Activated CD8-positive, alpha-beta memory T cell treated with anti-CD3 and anti-CD28 coated beads for 48 hours (primary cell): ENCODE measurements around the gene IGF1R.
"Not testable (repeated sequence)": the region's sequence is repeated elsewhere in the genome, so short reads cannot be mapped to it uniquely, and the experiment has no call there.

Experiments used
- DNase-seq, 3 experiments: peaks; one replicate each; pipeline ENCODE4 v3.0.0-alpha.2; 2020; ENCODE audit warnings: low read depth in 2 of 3, low spot score in 2 of 3

IGF1R gene

DNA sequence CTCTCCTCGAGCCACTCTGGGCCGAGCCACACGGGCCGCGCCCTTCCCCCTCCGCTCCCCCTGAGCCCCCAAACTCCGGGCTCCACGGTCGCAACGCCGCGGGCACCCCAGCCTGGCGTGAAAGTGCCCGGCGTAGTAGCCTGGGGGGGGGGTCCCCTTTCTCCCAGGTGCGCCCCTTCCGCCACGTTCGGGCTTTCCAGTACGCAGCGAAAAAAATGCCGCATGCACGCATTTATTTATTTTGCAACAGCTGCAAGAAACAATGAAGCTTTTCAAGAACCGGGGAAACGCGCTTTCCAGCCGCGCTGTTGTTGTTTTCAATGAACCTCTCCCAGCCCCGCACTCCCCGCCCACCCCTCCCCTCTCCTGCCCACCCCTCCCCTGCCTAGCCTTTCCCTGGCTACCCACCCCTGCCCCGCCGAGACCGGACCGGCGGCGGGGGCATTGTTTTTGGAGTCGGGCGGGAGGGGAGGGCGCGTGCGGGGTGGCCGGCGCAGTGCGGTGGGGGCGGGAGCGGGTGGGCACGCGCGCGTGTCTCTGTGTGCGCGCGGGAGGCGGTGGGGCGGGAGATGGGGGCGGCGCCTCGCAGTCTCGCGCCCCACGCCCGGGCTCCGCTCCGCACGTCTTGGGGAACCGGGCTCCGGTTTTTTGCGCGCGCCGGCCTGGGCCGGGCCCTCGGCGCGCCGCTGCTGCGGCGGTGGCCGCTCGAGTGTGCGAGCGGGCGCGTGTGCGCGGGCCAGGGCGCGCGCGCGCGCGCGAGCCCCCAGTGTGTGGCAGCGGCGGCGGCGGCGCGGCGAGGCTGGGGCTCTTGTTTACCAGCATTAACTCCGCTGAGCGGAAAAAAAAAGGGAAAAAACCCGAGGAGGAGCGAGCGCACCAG is at the start of gene IGF1R:
TSS of gene IGF1R (plus strand) at position 766 of the 880 bp plus-strand sequence. CDS start 1,043 bp downstream, outside the sequence.
- DNase-seq, result peak; percentile 57 to 75 (median 58)

DNA sequence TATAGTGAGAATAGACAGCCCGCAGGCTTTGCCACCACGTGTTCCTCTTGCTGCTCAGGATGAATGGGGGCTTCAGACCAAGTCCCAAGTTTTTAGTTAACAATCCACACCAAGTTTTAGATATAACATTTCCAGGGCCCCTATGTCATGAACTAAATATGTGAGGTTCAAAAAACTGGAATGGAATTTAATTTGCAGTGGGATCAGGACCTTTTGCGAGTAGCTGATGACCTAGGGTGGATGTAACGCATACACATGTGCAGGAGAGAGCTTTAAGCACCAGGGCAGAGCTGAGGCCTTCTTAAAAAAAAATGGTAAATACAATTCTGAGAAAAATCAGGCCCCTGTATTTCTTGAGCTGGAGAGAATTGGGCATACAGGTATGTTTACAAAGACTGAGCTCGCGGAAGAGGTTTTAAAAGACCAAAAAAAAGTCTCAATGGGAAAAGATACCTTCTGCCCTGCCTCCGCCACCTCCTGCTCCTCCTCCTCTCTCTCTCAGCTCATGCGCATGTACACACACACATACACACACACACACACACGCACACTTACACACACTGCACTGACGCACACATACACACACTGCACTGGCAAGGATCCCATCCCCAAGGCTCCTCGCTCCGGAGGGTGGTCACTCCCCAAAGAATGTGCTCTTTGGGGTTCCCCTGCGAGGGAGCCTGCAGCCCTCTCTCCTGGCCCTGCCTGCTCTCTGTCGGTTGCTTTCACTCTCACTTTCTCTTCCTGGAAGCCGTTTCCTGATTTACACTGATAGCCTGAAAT is 48.2 kb upstream of the IGF1R start:
- DNase-seq, result peak; percentile 3

DNA sequence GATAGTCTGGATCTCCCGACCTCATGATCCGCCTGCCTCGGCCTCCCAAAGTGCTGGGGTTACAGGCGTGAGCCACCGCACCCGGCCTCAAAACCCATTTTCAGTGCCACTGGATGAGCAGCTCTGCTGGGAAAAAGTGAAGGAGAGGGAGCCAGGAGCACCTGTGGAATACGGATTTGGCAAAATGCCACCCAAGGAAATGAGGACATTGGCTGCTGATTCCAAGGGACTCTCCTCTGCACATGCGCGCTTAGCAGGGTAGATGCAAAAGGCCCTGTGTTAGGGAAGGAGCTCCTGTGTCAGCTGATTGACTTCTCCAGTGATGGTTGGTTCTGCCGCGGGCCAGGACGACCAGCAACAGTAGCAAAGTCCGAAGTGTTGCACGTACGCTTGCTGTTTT is 43.4 kb upstream of the IGF1R start:
- no peak for DNase-seq

GRCh38 chr15:98609144-98609852 is 39.0 kb upstream of the IGF1R start:
- no peak for DNase-seq

- no peak for DNase-seq
These were observed 37.3 kb upstream of the IGF1R start for GRCh38 chr15:98610991-98611390.

DNA sequence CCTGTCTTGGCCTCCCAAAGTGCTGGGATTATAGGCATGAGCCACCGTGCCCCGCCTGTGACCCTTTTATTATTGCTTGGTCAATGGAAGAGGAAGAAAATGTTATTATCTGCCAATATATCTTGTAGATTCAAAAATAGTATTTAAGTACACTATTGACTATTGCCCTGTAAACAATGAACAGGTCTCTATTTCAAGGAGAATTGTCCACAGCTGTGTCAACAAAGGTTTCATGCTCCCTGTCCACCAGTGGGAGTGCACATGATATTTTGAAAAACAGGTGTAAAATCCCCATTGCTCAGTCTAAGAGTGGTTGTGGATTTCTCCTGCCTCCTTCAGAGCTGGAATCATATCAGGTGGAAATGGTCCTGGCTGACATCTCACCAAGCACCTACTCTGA is 36.5 kb upstream of the IGF1R start:
- DNase-seq, result no peak

- DNase-seq, result no peak
These were observed 35.7 kb upstream of the IGF1R start for GRCh38 chr15:98612490-98613110.

DNA sequence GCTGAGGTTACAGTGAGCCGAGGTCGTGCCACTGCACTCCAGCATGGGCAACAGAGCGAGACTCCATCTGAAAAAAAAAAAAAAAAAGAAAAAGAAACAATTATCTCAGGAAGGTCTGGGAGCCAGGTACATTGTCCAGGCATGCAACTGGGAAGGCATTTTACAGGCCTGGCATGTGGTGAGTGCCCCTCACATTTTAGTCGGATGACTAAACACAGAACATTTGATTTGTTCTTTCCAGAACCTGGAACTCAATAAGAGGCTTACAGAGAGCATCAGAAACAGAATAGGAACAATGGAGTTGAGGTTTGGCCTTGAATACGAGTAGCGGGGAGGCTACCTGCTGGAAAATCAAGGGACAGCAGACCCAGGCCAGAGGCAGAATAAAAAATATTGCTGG is 33.7 kb upstream of the IGF1R start:
- no peak for DNase-seq

DNA sequence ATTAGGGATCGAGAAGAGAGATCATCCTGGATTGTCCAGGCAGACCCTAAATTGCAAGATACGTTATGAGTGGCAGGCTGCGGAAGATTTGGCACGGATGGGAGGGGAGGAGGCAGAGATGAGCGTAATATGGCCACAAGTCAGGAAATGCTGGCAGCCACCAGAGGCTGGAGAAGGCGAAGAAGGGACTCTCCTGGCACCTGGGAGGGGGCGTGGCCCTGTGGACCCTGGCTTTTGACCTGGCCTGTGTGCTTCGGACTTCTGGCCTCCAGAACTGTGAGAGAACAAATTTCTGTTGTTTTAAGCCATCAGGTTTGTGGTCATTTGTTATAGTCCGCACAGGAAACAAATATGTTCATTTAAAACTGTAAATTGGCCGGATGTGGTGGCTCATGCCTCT is 31.9 kb upstream of the IGF1R start:
- no peak for DNase-seq

GRCh38 chr15:98617328-98617980 is 30.9 kb upstream of the IGF1R start:
- DNase-seq, result no peak

DNA sequence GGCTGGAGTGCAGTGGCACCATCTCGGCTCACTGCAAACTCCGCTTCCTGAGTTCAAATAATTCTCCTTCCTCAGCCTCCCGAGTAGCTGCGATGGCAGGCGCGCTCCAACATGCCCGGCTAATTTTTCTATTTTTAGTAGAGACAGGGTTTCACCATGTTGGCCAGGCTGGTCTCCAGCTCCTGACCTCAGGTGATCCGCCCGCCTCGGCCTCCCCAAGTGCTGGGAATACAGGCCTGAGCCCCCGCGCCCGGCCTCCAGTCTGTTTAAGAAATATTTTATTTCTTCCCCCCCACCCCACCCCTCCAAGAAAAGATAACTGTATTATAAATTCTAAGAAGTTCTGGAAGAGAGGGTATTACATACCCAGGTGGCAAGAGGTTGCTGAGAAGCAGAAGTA is 29.8 kb upstream of the IGF1R start:
- not testable (repeated sequence) for DNase-seq

GRCh38 chr15:98620020-98620419 is 28.3 kb upstream of the IGF1R start:
- no peak for DNase-seq

DNA sequence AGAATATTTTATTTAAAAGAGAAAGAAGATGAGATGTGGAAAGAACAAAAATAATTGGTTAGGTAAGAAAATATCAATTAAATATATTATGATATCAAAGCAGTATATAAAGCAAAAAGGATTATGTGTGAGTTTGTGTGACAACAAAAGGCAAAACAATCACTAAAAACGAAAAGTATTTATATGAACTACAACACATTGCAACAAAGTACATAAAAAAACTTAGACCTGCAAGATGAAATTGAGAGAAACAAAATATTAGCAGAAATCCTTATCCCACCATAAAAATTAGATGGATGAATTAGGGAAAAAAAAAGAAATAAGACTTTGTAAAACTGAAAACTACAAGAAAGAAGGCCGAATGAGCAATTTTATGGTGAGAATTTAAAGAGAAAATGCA is 27.3 kb upstream of the IGF1R start:
- DNase-seq, result no peak

DNA sequence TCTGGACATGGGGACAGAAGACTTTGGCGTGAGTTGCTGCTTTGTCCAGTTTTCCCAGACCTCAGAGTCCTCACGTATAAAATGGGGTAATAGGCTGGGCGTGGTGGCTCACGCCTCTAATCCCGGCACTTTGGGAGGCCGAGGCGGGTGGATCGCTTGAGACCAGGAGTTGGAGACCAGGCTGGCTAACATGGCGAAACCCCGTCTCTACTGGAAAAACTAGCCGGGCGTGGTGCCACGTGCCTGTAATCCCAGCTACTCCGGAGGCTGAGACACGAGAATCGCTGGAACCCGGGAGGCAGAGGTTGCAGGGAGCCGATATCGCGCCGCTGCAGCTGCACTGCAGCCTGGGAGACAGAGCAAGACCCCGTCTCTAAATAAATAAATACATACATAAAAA is 22.7 kb upstream of the IGF1R start:
- no peak for DNase-seq

DNA sequence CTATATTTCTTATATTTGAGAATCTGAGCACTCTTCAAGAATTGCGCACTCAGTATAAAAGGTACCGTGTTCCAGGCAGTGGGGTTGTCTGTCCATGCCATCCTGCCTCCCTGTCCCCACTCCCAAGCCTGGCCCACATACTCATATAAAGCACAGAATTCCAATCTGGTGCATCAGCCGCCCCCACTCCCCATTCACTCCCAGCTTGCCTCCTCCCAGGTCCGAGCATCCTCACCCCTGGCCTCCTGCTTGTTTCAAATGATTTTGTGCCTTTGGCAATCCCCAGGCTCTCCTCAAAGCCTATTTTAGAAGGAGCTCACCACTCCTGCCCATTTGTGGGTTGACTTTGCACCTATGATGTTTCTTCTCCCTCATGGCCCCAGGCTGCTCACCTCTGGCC is 22.2 kb upstream of the IGF1R start:
- DNase-seq, result no peak

- no peak for DNase-seq
These were observed 20.1 kb upstream of the IGF1R start for GRCh38 chr15:98628216-98628615.

DNA sequence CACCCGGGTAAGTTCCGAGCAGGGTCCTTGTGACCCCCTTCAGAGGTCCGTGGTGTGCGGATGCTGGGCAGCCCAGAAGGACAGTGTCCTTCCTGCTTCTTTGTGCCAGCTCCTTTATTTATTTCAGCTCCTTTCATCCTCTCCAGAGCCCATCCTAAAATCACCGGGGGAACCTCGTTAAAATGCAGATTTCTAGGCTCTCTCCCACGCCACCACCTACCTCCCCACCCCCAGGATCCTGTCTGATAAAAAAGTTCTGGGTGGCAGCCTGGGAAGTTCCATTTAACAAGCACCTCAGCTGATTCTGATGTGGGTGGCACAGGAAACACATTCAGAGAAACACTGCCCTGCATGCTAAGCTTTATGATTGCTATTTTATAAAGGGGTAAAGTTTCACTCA is 12.5 kb upstream of the IGF1R start:
- DNase-seq, result no peak

DNA sequence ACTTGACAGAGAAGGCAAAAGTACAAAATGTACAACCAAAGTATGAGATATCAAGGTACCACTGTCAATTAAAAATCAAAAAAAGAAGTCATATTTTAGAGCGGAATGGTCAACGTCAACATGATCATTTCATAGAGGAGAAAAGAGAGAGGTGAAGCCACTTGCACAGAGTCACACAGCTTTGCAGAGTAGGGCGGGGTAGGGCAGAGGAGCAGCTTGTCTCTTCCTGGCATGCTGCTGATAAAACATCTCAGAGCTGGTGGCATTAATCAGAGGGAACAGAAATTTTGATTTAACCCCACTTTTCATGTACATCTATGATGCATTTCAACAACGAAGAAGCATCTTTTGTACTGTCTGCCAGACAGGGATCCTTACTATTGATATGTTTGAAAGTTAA is 5.2 kb upstream of the IGF1R start:
- DNase-seq, result no peak

DNA sequence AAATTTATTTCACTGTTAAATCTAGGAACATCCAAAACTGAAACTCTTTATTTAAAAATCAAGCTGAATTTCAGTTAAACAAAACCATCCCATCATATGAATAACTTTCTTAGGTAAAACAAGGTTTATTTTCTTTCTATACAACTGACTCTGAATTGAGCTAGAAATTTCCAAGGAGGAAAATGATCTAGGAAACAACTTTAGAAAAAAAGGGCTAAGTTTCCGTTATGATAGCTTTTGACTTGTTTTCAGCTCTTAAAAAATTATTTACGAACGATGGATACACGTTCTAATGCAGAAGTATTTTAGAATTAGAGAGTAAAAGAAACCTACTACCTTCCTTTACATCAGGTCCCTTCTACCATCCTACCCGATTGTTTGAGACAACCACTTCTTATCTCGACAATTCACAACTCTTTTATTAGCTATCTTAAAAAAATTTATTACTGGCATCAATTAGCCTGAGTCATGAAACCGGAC is 1.8 kb upstream of the IGF1R start:
- no peak for DNase-seq

- peak in 2 of 3 experiments; percentile 40 to 53 for DNase-seq
These were observed 1.1 kb upstream of the IGF1R start for GRCh38 chr15:98647026-98647773.
